Mesothelial cell of epicardium (in vitro differentiated cells): ENCODE results near the gene GOLGA6A. TPM values are rescaled to one million over a fixed set of nuclear protein-coding genes. Genes with fewer than 3 reads are reported as not detected.

Experiments
- DNase-seq, 2 experiments: peaks; one replicate each; pipeline ENCODE4 v3.0.0; 2021; ENCODE audit warnings: low spot score in 2 of 2; ENCODE audit not compliant: unreplicated experiment in 2 of 2
- H3K27ac Mint-ChIP-seq: 2 replicates; pipeline ENCODE4 v1.8.0; 2021; ENCODE audit warnings: mixed read lengths
- H3K27me3 Mint-ChIP-seq: 2 replicates; pipeline ENCODE4 v1.8.0; 2021; ENCODE audit warnings: low read depth, mixed read lengths
- H3K36me3 Mint-ChIP-seq: 2 replicates; pipeline ENCODE4 v1.8.0; 2021; ENCODE audit warnings: mixed read lengths
- H3K4me1 Mint-ChIP-seq: 2 replicates; pipeline ENCODE4 v1.8.0; 2021; ENCODE audit warnings: mixed read lengths
- H3K4me3 Mint-ChIP-seq: 2 replicates; pipeline ENCODE4 v1.8.0; 2021; ENCODE audit warnings: mild to moderate bottlenecking, moderate library complexity, mixed read lengths
- H3K9me3 Mint-ChIP-seq: 2 replicates; pipeline ENCODE4 v1.8.0; 2021; ENCODE audit warnings: mixed read lengths
- CTCF ChIP-seq: fragments of 200-600 bp; sonication (generic); IDR thresholded peaks from one replicate; pipeline ENCODE4 v1.5.0; 2021; ENCODE audit warnings: antibody characterized with exemption; ENCODE audit not compliant: unreplicated experiment
- total RNA-seq: library from RNA; stranded (reverse); gene quantifications from 3 replicates; pipeline ENCODE4 v1.2.1, GENCODE V29; 2021

The GOLGA6A gene
- total RNA-seq, 1 donor from 2014 or later: 0.94 TPM

DNA sequence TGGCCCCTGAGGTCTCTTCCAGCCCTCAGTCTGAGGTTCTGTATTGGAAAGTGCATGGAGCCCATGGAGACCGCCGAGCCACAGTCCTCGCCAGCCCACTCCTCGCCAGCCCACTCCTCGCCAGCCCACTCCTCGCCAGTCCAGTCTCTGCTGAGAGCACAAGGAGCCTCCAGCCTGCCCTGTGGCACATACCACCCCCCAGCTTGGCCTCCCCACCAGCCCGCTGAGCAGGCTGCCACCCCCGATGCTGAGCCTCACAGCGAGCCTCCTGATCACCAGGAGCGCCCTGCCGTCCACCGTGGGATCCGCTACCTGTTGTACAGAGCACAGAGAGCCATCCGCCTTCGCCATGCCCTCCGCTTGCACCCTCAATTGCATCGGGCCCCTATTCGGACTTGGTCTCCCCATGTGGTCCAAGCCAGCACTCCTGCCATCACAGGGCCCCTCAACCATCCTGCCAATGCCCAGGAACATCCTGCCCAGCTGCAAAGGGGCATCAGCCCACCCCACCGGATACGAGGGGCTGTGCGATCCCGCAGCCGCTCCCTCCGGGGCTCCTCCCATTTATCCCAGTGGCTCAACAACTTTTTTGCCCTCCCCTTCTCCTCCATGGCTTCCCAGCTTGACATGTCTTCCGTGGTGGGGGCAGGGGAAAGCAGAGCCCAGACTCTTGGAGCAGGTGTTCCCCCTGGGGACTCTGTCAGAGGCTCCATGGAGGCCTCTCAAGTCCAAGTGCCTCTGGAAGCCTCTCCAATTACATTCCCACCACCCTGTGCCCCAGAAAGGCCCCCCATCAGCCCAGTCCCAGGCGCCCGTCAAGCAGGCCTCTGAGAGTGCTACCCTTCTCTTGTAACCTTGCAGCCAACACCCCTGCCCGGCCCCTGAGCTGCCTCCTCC lies 47.0 kb downstream of the GOLGA6A start:
- peaks cover 6% of the 10 kb centered on the region for H3K4me1 Mint-ChIP-seq
- TF ChIP-seq CTCF: no peak
- no peaks in the 10 kb centered on the region for H3K27me3 Mint-ChIP-seq
- H3K36me3 Mint-ChIP-seq: peaks cover 8% of the 10 kb centered on the region
- no peak overlapping the region for H3K4me3 Mint-ChIP-seq
- H3K27ac Mint-ChIP-seq: no peak overlapping the region
- H3K9me3 Mint-ChIP-seq: no peaks in the 10 kb centered on the region
- DNase-seq: no peak

GRCh38 chr15:74034206-74034755 lies 48.1 kb downstream of the GOLGA6A start:
- peaks cover 6% of the 10 kb centered on the region for H3K4me1 Mint-ChIP-seq
- H3K9me3 Mint-ChIP-seq: no peaks in the 10 kb centered on the region
- no peak overlapping the region for H3K27ac Mint-ChIP-seq
- H3K36me3 Mint-ChIP-seq: peaks cover 8% of the 10 kb centered on the region
- no peak for TF ChIP-seq CTCF
- no peak overlapping the region for H3K4me3 Mint-ChIP-seq
- no peak for DNase-seq
- no peaks in the 10 kb centered on the region for H3K27me3 Mint-ChIP-seq

DNA sequence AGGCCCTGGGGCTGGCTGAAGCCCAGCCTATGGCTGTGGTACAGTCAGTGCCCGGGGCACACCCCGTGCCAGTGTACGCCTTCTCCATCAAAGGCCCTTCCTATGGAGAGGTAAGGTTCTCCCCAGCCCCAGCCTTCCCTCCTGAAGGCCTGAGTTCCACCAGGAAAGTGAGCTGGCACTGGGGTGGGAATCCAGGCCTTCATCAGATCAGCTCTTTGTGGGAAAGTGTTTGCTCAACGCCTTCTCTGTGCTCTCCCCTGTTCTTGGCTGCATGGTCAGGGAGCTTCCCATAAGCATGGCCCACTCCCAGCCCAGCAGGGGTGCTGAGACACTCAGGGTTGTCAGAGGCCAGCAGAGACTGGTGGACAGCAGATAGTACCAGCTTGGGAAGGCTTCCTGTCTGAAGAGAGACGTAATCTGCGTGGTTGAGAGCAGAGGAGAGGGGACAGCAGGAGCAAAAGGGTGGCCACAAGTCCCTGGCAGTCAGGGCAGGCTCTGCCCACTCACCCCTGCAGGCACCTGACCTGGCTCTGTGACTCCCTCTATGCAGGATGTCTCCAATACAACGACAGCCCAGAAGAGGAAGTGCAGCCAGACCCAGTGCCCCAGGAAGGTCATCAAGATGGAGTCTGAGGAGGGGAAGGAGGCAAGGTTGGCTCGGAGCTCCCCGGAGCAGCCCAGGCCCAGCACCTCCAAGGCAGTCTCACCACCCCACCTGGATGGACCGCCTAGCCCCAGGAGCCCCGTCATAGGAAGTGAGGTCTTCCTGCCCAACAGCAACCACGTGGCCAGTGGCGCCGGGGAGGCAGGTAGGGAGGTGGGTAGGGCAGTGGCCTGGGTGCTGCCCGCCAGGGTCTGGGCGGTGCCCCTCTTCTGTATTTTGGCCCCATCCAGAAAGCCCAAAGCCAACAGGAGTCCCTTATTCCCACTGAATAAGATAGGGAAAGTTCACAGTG lies 49.5 kb downstream of the GOLGA6A start:
- H3K36me3 Mint-ChIP-seq: peaks cover 11% of the 10 kb centered on the region
- H3K4me3 Mint-ChIP-seq: no peak overlapping the region
- H3K9me3 Mint-ChIP-seq: no peaks in the 10 kb centered on the region
- H3K27me3 Mint-ChIP-seq: no peaks in the 10 kb centered on the region
- no peak for TF ChIP-seq CTCF
- peaks cover 3% of the 10 kb centered on the region for H3K4me1 Mint-ChIP-seq
- H3K27ac Mint-ChIP-seq: no peak overlapping the region
- DNase-seq: no peak

GRCh38 chr15:74032046-74032445 lies 50.3 kb downstream of the GOLGA6A start:
- Mint-ChIP-seq H3K27ac (no peak overlapping the region), H3K9me3 (no peaks in the 10 kb centered on the region), H3K4me1 (peaks cover 3% of the 10 kb centered on the region), H3K36me3 (peaks cover 11% of the 10 kb centered on the region), H3K27me3 (no peaks in the 10 kb centered on the region), H3K4me3 (no peak overlapping the region)
- no peak for TF ChIP-seq CTCF
- no peak for DNase-seq

DNA sequence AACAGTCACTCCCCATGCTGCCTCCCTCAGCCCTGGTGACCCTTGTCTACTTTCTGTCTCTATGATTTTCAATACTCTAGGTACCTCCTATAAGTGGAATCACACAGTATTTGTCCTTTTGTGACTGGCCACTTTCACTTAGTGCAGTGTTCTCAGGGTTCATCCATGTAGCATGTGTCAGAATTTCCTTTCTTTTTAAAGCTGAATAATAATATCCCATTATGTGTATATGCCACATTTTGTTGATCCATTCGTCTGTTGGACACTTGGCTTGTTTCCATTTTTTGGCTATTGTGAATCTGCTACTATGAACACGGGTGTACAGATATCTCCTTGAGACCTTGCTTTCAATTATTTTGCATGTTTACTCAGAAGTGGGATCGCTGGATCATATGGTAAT lies 53.7 kb downstream of the GOLGA6A start:
- Mint-ChIP-seq H3K4me1 (no peaks in the 10 kb centered on the region), H3K4me3 (no peak overlapping the region), H3K9me3 (no peaks in the 10 kb centered on the region), H3K27ac (no peak overlapping the region), H3K36me3 (peaks cover 8% of the 10 kb centered on the region), H3K27me3 (no peaks in the 10 kb centered on the region)
- TF ChIP-seq CTCF: no peak
- no peak for DNase-seq
